HL-60/S4 treated with phorbol 12-myristate 13-acetate at 8.2 ng/mL for 4 days and 3 days (cell line): ENCODE data around the gene GPR33.
"Not testable (repeated sequence)": the region's sequence is repeated elsewhere in the genome, so short reads cannot be mapped to it uniquely, and the experiment has no call there.

Source experiments
- in situ Hi-C: fragments of 300-500 bp; cut with MboI; formaldehyde crosslinking; loops from 2 replicates; pipeline ENCODE4 v1.15.0; 2022; ENCODE audit warnings: low sequenced_read_pairs

The GPR33 gene

GRCh38 chr14:31462450-31462849 lies 25.4 kb downstream of the GPR33 start:
- in situ Hi-C loops = not testable (repeated sequence)

DNA sequence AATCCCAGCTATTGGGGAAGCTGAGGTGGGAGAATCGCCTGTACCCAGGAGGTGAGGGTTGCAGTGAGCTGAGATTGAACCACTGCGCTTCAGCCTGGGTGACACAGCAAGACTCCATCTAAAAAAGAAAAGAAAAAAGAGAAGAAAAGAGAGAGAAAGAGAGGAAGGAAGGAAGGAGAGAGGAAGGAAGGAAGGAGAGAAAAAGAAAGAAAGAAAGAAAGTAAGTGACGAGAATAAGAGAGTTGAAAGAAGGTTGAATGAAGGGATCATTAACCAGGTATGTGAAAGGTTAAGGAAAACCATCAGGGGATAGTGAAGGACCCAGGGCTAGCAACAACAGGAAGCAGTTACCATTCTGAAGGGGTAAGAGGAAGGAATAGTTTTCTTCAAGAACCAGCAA lies 26.3 kb downstream of the GPR33 start:
- in situ Hi-C loops = no loop called here

DNA sequence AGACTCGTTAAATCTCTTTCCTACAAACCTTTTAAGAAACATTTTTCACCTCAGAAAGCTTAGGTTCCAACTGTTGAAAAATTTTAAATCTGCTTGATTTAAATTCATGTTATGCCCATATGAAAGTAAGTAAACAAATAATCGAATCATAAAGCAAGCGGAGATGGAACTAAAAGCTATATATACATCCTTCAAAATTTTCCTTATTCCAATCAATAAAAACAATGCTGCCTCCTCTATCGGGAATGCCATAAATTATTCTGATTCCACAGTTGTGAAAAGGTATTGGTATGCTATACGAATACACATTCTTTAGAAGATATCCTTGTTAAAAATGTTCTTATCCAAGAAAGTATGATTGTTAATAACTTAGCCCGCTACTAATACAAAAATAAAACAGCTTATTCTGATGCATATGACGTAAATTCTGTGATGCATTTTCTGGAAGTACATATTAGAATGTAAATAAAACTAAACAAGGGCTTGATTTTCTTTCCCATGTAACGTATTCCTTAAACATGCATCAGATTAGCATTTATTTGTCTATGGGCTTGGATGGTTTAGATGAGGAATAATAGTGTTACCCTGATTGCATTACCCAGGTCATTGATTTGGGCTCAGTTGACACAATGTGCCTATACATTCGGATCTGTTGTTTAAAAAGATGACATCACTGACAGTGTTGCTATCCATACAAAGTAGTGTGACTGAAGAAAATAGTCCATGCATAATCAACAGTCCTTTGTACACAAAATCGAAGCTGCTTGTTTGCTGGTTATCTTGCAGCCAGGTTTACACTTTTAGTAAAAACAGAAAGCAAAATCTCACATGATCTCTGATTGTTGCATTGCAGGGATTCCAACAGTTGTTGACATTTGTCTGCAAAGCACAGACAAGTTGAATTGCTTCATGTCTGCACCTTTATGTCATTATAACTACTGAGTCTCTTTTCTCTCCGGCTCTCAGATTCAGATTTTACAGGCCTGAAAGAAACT lies 29.9 kb downstream of the GPR33 start:
- in situ Hi-C loops = no loop called here

GRCh38 chr14:31456841-31457664 lies 30.8 kb downstream of the GPR33 start, which contains the start of gene DTD2:
Gene DTD2, minus strand, starts transcription at chr14:31457506. Its CDS starts 113 bp downstream, at chr14:31457393.
- in situ Hi-C loops = no loop called here

DNA sequence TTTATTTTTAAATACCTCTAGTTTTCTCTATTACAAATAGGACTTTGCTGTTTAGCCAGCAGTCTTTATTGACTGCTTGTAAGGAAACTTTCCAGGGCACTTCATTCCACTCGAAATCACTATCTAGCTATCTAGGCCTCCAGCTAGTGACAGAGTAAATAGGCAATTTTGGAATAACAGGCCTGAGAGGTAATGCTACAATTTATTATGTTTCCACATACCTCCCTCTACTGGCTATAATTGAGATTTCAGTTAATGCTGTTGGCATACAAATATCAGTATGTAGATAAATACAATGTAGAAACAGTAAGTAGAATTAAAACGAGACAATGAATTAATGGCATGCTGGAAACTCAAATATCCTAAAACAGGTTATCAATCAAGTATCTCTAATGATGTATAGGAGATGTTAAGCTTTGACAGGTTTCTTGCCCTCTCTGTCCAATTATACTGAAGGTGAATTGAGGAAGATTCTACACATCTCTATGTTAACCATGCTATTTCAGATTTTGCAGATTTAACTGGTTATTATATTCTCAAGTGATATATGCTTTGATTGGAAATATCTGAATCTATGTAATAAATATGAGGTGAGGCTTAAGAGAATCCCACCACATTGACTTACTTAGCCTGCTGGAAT lies 37.7 kb downstream of the GPR33 start:
- in situ Hi-C loops = no loop called here

DNA sequence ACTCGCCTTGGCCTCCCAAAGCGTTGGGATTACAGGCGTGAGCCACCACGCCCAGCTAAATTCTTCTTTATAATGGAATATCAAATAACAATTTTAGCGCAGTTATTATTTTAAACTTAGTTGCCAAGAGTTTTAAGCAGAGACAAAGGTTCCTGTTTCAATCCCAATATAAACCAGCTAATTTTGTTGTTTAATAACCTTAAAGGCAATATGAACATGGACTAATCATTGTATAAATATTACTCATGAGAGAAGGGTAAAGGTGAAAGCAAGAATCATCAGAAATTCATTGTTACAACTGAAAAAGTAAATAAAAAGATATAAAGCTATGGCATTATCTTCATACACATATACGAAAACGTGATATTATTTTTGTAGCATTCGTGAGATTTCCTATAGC lies 38.7 kb downstream of the GPR33 start:
- in situ Hi-C loops = no loop called here

GRCh38 chr14:31445703-31446102 lies 42.1 kb downstream of the GPR33 start:
- in situ Hi-C loops = no loop called here

DNA sequence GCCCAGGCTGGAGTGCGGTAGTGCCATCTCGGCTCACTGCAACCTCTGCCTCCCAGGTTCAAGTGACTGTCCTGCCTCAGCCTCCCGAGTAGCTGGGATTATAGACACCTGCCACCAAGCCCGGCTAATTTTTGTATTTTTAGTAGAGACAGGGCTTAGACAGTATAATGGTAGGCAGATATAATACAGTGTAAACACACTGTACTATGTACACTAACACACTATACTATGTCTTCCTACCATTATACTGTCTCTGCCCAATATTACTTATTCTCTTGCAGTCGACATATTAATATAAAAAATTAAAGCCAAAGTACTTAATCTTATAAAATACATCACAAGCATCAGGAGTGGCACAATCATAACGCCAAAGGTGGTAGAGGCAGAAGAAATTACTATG lies 45.6 kb downstream of the GPR33 start:
- in situ Hi-C loops = no loop called here

GRCh38 chr14:31441273-31442111 lies 46.3 kb downstream of the GPR33 start:
- in situ Hi-C loops = no loop called here

- in situ Hi-C loops = no loop called here
Measured at GRCh38 chr14:31440280-31440679, 47.6 kb downstream of the GPR33 start.

DNA sequence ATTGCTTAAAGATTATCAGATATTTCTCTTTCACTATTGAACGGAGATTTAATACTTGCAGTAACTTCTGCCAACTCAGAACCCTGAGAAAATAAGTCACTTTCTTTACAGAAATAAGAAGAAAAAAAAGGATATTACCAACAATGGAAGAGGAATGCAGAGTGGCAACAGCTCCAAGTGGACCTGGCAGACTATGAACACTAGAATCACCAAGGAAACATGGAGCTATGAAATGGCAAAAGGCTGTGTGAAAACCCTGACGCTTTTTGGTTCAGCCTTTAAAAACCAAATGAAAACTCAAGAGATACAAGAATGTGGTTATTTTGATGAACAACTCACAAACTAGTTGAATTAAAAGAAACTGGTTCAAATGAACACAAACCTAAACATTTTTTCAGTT lies 48.3 kb downstream of the GPR33 start:
- in situ Hi-C loops = no loop called here

DNA sequence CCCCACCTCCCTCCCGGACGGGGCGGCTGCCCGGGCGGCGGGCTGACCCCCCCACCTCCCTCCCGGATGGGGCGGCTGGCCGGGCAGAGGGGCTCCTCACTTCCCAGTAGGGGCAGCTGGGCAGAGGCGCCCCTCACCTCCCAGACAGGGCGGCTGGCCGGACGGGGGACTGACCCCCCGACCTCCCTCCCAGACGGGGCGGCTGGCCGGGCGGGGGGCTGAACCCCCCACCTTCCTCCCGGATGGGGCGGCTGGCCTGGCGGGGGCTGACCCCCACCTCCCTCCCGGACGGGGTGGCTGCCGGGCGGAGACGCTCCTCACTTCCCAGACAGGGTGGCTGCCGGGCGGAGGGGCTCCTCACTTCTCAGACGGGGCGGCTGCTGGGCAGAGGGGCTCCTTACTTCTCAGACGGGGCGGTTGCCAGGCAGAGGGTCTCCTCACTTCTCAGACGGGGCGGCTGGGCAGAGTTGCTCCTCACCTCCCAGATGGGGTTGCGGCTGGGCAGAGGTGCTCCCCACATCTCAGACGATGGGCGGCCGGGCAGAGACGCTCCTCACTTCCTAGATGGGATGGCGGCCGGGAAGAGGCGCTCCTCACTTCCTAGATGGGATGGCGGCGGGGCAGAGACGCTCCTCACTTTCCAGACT lies 50.7 kb downstream of the GPR33 start:
- in situ Hi-C loops = not testable (repeated sequence)

DNA sequence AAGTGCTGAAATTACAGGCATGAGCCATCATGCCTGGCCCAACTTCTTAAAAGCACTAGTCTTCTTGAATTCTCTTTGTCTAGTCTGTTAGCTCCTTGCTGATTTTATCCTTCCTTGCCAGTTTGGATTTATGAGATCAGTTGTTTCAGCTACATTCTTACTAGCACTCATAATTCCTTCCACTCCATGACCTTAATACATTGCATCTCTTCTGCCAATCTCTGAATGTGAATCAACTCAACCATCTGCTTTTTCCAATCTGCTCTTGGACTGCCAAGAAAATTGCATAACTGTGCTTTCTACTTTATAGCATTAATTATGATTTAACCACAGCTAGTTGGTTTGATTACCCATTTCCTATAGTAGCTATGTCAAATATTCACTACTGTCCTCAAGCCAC lies 52.6 kb downstream of the GPR33 start:
- in situ Hi-C loops = no loop called here
